Middle frontal gyrus (tissue), 1 donor: ENCODE data around the gene CRELD2.

ENCODE experiments used
- DNase-seq: peaks from one replicate; pipeline ENCODE4 v3.0.0-alpha.2; 2015; ENCODE audit warnings: low spot score; ENCODE audit errors: extremely low spot score

CRELD2 gene

DNA sequence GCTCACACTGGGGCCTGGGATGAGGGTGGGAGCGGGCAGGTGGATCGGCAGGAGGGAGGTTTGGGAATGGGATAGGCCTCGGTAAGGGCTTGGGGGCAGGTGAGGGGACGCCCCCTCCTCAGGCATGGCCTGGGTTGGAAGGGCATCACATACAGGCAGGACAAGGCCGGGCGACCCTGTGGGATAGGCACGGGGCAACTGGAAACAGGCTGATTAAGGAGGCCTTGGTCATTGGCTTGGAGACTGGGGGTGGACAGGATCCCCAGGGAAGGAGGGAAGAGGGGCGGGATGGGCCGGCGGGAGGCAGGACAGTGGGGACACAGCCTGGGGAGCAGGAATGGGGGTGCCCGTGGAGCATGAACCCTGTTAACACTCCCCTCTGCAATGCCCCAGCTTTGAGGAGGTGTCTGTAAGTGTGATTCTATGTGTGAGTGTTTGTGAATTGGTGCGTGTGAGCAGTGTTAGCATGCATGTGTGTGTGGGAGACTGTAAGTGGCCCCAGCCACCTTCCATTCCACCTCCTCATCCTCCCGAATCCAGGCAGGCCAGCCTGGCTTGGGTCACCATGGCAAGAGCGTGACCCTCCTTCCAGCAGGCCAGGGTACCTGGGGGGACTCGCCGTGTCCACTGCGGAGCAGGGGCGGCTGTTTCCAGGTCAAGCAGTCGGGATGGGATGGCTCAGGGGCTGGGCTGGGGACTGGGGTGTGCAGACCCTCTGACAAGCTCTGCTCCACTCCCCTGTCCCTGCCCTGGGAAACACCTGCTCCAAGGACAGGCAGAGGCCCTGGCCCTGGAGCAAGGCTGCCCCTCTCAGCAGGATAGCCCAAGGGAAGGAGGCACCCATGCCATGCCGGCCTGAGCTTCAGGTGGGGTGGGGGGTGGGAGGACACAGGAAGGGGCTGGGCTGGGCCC, 38.7 kb downstream of the CRELD2 start:
- DNase-seq = no peak

DNA sequence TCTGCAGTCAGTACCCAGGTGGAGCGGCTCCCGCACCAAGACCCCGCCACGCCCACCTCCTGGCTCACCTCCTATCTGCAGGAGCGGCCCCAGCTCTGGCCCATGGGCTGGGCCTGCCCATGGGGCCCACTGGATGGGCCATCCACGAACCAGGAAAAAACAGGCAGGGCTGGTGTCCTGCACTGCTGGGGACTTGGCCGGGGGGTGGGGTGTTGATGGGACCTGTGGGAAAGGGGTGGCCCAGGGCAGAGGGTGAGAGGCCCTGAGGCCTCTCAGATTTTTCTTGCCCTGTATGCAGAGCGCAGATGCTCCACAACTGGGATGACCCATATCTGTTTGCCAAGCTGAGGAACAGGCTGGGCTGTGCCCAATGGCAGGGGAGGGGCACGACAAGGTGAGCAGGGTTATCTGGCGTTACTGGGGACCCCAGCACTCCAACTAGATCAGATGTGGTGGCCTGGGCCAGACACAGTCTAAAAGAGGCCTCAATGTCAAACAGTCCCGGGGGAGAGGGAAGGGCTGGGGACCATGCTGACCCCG, 39.5 kb downstream of the CRELD2 start:
- no peak for DNase-seq

DNA sequence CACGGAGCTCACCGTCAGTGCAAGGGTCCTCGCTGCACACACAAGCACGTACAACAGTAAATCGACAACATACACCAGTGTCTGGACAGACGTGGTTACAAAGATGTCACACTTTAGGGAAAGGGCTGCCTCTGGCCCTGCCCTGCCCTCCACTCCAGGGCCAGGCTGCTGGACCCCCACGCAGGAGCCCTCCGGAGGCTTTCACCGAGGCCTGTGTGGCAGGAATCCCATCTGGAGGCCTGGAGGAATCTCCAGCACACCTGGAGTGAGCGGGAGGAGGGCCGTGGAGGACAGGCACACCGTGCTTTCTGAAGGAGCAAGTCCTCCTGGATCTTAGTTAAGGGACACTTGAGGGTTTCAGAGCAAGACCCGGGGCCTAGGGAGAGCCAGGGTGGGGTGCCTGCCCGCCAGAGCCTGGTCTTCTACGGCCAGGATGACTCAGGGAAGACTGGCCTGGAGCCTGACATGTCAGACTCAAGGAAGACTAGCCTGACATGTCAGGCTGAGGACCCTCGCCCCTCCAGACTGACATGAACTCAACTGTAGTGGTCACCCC, 40.0 kb downstream of the CRELD2 start:
- DNase-seq = no peak

DNA sequence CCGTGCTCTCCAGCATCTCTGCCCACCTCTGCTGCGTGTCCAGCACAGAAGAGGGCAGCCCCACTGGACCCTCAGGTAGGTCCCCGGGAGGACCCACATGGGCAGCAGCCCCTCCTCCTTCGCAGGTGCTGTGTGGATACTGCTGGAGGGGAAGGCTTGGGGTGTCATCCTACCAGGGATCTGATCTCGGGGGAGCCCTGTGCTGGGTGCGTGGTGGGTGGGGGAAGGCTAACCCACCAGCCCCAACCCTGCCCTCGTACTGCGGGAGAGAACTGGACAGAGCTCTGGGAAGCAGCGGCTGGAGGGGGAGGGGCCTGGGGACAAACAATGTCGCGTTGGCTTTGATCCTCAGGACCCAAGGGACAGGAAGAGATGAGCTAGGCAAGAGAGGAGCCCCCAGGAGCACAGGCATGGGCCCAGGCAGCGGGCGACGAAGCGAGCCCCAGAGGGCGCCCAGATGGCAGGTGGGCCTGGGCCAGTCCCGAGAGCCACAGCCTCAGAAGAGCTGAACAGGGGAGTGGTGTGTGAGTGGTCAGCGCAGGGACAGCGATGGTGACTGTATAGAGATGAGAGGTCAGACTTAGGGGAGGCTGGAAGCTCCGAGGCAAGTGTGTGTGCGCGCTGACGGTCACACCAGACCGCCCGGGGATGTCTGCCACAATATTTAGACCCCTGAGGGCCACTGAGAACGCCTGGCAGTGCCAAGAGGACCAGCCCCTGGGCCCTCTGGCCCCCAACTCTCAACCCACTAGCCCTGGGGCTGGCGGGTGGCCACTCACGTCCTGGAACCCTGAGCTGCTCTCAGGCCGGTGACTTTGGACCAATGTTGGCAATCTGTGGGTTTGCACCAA, 40.7 kb downstream of the CRELD2 start:
- no peak for DNase-seq

DNA sequence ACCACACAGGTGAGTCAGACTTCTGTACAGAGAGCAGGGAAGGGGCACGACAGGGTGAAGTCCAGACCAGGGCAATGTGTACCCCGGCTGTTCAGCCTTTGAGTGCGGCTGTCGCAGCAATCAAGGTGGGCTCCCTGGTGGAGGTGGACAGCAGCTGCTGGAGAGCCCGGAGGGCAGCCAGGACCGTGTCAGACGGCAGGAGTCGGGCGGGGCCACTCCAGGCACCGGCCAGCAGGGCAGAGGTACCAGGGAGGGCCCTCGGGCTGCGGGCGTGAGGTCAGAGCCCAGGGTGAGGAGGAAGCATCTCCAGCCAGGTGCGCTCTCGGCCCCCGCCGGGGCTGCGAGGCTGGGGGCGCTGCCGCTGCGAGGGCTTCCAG, 41.3 kb downstream of the CRELD2 start:
- no peak for DNase-seq

DNA sequence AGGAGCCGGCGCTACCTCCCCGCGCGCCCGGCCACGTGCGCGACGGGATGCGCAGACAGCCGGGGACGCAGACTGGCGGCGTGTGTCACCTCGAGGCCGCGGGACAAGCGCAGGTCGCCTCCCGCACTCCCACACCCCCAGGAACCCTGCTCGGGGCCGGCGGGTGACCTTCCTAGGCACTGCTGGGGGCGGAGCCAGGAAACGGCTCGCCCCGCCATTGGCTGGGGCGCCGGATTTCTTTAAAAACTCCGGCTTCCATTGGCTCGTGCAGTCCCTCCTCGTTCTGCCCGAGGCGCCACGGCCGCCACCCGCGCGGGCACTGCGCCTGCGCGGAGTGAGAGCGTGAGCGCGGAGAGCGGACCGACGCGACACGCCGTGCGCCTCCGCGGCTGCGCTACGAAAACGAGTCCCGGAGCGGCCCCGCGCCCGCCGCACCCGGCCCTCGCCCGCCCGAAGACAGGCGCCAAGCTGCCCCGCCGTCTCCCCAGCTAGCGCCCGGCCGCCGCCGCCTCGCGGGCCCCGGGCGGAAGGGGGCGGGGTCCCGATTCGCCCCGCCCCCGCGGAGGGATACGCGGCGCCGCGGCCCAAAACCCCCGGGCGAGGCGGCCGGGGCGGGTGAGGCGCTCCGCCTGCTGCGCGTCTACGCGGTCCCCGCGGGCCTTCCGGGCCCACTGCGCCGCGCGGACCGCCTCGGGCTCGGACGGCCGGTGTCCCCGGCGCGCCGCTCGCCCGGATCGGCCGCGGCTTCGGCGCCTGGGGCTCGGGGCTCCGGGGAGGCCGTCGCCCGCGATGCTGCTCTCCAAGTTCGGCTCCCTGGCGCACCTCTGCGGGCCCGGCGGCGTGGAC, 41.9 kb downstream of the CRELD2 start, which contains the start of gene PIM3:
TSS of gene PIM3 (plus strand) at position 614 of the 846 bp plus-strand sequence. CDS start at position 790, 176 bp downstream.
- DNase-seq = peak; percentile 95

DNA sequence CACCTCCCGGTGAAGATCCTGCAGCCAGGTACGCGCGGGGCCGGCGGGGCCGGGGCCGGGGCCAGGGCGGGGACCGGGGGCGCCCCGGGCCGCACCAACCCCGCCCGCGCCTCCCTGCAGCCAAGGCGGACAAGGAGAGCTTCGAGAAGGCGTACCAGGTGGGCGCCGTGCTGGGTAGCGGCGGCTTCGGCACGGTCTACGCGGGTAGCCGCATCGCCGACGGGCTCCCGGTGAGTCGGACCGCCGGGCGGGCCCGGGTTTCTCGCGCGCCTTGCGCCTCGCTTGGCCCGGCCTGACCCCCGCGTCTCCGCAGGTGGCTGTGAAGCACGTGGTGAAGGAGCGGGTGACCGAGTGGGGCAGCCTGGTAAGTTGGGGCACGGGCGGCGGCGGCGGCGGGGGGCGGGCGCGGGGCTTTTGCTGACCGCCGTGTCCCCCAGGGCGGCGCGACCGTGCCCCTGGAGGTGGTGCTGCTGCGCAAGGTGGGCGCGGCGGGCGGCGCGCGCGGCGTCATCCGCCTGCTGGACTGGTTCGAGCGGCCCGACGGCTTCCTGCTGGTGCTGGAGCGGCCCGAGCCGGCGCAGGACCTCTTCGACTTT, 42.7 kb downstream of the CRELD2 start:
- no peak for DNase-seq

DNA sequence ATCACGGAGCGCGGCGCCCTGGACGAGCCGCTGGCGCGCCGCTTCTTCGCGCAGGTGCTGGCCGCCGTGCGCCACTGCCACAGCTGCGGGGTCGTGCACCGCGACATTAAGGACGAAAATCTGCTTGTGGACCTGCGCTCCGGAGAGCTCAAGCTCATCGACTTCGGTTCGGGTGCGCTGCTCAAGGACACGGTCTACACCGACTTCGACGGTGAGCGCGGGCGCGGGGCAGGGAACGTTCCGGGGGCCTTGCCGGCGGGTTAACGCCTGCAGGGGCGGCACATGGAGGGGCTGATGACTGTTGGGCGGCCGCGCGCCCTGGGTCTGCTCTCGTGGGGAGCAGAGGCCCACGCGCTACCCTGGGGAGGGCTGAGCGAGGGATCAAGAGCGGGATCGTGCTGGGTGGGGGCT, 43.2 kb downstream of the CRELD2 start:
- no peak for DNase-seq

DNA sequence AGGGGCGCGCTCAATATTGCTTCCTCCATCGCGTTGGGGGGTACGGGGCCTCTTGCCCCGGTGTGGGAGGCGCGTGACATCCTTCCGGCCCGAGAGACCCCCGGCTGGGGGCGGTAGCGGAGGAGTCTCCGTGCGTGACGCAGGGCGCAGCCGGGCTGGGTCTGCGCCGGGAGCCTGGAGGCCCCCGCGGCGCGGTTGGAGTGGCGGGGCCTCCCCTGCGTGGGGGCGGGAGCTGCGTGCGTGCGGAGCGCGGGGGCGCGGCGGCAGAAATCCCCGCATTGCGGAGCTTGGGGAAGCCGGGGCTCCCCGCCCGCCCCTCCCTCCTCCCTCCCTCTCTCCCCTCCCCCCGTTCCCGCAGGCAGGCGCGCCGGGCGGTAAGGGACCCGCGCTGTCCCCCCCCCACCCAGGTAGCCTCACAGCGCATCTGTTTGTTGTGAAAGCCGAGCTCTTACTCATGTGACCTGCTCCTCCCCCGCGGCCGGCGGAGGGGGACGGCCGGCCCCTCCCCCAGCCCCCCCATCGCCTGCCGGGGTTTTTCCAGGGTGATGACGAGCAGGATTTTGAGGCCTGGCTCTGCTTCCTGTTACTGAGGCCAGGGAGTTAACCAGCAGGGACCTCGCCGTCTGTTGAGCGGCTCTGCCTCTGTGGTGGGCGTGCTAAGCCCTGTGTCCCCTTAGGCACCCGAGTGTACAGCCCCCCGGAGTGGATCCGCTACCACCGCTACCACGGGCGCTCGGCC, 43.7 kb downstream of the CRELD2 start:
- DNase-seq = no peak

DNA sequence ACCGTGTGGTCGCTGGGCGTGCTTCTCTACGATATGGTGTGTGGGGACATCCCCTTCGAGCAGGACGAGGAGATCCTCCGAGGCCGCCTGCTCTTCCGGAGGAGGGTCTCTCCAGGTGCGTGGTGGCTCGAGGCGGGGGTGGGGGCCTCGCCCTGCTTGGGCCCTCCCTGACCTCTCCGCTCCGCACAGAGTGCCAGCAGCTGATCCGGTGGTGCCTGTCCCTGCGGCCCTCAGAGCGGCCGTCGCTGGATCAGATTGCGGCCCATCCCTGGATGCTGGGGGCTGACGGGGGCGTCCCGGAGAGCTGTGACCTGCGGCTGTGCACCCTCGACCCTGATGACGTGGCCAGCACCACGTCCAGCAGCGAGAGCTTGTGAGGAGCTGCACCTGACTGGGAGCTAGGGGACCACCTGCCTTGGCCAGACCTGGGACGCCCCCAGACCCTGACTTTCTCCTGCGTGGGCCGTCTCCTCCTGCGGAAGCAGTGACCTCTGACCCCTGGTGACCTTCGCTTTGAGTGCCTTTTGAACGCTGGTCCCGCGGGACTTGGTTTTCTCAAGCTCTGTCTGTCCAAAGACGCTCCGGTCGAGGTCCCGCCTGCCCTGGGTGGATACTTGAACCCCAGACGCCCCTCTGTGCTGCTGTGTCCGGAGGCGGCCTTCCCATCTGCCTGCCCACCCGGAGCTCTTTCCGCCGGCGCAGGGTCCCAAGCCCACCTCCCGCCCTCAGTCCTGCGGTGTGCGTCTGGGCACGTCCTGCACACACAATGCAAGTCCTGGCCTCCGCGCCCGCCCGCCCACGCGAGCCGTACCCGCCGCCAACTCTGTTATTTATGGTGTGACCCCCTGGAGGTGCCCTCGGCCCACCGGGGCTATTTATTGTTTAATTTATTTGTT, 44.6 kb downstream of the CRELD2 start:
- DNase-seq = no peak

DNA sequence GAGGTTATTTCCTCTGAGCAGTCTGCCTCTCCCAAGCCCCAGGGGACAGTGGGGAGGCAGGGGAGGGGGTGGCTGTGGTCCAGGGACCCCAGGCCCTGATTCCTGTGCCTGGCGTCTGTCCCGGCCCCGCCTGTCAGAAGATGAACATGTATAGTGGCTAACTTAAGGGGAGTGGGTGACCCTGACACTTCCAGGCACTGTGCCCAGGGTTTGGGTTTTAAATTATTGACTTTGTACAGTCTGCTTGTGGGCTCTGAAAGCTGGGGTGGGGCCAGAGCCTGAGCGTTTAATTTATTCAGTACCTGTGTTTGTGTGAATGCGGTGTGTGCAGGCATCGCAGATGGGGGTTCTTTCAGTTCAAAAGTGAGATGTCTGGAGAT, 45.2 kb downstream of the CRELD2 start:
- DNase-seq = no peak

DNA sequence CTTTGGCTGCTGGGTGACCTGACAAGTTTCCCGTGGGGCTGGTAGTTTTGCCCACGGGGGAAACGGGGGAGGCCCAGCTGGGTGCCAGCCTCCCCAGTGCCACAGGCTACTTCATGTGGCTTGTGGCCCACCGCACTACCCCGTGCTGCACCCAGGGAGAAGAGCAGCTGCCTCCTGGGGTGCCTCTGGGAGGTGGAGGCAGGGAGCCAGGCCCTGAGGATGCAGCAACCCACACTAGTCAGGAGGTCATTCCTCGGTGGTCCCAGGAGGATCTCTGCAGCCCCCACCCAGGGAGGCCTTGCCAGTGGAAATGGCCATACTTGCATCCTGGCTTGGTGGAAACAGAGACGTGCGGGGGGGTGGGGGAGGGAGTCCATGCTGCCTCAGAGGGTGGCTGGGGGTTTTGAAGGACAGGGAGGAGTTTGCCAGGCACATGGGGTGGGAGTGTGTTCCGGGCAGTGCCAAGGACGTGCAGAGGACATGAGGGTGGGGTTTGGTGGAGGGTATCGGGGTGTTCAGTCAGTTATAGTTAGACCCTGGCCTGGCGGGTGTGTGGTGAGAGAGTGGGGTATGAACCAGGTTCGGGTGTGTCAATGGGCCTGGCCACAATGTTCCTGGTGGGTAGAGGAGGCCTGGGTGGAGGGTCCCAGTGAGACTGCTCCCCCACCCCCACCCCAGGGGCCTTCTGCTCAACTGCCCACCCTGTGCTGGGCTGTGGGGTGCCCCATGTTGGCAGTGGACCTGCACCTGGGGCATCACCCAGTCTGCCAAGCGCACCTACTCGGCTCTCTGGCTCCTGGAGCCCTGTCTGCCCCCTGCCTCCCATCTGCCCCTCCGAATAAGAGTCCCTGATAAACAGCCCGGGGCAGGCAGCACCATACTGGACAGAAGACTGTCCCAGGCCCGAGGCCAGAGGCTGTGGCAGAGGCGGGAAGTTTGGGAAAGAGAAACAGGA, 46.0 kb downstream of the CRELD2 start:
- DNase-seq = no peak

DNA sequence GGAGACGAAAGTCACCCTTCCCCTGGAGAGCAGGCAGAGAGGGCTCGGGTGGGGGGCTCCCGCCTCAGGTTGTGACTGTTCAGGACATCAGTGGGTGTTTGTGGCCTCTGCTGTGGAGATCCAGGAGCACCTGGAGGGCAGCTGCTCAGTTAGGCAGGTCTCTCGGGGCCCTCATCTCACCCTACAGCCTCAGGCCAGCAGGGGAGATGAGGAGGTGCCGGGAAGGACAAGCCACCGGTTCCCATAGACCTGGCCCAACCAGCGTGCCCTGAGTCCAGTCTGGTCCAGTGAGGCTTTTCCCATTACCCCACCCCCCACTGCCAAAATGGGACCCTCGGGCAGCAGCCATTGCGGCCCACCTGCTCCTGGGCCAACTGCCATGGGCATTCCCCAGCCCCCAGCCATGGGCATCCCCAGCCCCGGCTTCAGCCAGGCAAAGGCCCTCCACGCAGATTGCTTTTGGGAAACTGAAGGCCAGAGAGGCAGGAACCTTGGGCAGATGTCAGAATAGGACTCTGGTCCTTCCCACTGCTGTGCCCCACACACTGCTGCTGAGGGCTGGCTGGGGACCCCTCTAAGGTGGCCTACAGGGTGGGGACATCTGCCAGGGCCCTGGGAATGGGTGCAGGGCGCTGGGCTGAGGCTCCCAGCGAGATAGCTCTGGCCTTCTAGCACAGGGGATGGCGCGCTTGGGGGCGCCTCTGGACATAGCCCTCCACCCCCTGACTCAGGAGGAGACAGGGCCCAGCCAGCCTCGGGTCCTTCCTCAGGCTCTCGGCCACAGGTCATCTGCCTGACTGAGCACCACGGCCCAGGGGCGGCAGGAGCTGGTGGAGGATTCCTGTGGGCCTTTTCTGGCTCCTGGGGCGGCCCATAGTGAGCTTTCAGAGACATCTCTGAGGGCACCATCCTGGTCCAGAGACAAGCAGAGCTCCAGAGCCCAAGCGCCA, 46.9 kb downstream of the CRELD2 start:
- no peak for DNase-seq

DNA sequence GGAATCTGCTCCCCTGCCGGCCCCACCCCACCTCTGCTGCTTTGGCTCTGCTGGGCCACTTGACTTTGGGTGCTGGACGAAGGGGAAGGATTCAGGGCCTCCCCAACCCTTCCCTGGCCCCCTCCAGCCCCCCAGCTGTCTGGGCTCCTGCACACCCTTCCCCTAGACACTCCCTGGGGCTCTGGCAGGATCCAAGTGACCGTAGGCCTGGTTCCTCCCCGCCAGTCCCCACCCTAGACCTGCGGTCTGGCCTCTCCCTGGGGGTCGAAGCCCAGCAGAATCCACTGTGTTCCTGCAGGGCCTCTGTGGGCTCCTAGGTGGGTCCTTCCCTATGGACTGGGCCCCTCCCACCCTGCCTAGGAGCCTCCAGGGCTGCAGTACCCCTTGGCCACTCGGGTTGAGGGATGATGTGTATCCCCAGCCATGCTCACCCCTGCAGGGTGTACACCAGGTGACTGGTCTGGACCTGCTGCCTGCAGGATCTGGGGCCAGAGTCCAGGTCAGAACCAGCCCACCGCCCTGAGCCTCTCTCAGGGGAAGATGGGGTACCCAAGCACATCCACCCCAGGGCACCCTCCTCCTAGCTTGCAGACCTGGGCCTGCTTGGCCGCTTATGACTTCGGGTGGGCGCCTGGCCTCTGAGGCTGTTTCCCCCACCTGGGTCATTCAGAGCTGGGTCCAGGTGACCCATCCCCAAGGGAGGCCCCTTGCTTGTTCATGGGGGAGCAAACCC, 47.8 kb downstream of the CRELD2 start:
- no peak for DNase-seq

DNA sequence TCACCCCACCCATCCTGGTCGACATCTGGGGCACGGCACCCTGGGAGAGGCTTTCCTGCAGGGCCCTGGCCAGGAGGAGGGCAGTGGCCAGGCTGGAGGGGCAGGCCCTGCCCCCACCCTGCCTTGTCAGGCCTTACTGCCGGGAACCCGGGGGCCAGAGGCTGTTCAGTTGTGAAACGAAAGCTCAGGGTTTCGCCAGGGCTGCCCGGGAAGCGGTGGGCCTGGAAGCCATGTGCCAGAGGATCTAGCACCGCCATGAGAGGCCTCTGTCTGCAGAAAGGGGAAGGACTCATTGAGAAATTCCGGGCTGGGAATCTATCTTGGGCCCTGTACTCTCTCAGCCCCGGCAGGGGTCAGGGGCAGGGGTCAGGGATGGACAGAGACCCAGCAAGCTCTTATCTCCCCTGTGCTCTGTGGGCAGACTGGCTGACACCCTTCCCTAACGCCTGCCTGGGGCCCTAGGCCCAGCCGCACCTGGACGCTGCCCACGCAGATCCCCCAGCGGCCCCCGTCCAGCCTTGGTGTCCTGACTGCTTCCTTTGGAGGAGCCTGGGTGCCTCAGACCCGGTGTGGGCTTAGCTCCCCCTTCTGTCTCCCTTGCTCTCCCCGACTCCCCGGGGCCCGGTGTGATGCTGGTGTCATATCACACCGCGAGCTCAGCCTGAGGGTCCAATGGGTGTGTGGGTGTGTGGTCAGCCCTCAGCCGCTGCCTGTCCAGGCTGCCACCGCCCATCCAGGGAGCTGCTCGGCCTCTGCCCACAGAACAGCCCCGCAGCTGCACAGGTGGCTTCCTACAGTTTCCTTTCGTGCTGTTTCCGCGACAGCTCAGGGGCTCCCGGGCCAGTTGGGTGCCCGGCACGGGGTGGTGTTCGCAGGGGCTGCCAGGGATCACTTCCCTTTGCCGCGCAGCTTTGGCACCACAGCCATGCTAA, 48.6 kb downstream of the CRELD2 start:
- DNase-seq = no peak
